OCI-LY1 (cell line): ENCODE measurements around the gene BABAM2.

ENCODE experiments used
- EZH2 ChIP-seq: fragments of 200-600 bp; sonication (generic), shearing (Covaris generic); IDR thresholded peaks from 2 replicates; pipeline ENCODE4 v1.8.0; 2017; ENCODE audit warnings: borderline replicate concordance, mixed run types, mild to moderate bottlenecking, antibody characterized with exemption, low read length, moderate library complexity, mixed read lengths
- TF ChIP-seq, protein P1 (sequence below): fragments of 200-600 bp; sonication (generic), shearing (Covaris generic); IDR thresholded peaks from 2 replicates; pipeline ENCODE4 v1.5.1; 2017; ENCODE audit warnings: mild to moderate bottlenecking, antibody characterized with exemption, low read length, moderate library complexity, mixed read lengths

DNA sequence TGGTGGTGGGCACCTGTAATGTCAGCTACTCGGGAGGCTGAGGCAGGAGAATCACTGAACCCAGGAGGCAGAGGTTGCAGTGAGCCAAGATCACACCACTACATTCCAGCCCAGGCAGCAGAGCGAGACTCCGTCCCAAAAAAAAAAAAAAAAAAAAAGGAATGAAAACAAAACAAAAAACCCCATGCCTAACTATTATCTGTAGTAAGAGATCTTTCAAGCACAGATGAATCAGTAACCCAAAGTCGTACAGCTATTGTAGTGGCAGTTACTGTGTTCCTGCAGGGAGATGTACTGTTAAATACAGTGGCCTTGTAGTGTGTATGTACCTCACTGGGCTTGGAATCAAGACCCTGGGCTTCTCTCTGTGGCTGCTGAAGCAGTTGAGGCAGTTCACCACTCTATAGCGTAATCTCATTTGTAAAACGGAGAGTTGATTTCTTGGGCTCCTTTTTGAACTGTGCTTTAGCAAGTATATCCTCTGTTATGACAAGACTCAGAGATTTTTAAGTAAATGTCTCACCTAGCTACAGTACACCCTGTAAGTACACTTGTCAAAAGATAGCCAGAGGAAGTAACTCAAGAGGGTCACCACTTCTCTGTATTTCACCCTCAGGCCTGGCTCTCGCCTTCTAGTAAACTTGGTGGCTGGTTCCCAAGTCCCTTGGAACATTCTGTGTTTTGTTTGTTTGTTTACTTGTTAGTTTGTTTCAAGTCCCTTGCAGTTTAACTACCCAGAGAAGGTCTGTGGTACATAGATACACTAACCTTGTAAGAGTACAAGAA, 392.5 kb downstream of the BABAM2 start:
- TF ChIP-seq, protein P1, sequence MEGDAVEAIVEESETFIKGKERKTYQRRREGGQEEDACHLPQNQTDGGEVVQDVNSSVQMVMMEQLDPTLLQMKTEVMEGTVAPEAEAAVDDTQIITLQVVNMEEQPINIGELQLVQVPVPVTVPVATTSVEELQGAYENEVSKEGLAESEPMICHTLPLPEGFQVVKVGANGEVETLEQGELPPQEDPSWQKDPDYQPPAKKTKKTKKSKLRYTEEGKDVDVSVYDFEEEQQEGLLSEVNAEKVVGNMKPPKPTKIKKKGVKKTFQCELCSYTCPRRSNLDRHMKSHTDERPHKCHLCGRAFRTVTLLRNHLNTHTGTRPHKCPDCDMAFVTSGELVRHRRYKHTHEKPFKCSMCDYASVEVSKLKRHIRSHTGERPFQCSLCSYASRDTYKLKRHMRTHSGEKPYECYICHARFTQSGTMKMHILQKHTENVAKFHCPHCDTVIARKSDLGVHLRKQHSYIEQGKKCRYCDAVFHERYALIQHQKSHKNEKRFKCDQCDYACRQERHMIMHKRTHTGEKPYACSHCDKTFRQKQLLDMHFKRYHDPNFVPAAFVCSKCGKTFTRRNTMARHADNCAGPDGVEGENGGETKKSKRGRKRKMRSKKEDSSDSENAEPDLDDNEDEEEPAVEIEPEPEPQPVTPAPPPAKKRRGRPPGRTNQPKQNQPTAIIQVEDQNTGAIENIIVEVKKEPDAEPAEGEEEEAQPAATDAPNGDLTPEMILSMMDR = no peak
- TF ChIP-seq EZH2 = no peak
